ENCODE data around the gene ELFN2. TPM values are rescaled to one million over a fixed set of nuclear protein-coding genes. Genes with fewer than 3 reads are reported as not detected.

Gene ELFN2
- polyA plus RNA-seq, 2 of the 4 experiments (the other 2 are of a cell fraction): 0.94 to 8.1 TPM

GRCh38 chr22:37455896-37456295 is 28.6 kb upstream of the ELFN2 start:
- ChIA-PET POLR2A (no interaction called here), CTCF (interaction anchor here (0.8 to 7.2 kb wide), 22 partner anchors 8 to 195 kb away, joined by 3 to 134 read pairs (median 6); partner anchors contain the start of gene MFNG)
- Histone ChIP-seq H3K27ac (peak overlapping the region; percentile 91 to 99), H3K9me3 (peaks cover 9% of the 10 kb centered on the region), H3K4me1 (peaks cover 33% of the 10 kb centered on the region), H3K4me2 (peak overlapping the region; percentile 96), H3K4me3 (no peak overlapping the region)
- WGBS (ENCODE audit: missing lambda C conversion rate): 67% methylated on average over 13 of the region's 14 CpGs
- DNase-seq (ENCODE audit: low read depth in 1 of 2, low spot score in 1 of 2) (no peak), FAIRE-seq (no peak), ATAC-seq (peak; percentile 18 to 25; a peak in 3 of 6 replicates)
- TF ChIP-seq ZC3H11A (IDR thresholded peaks at IDR 0.05): no peak
- no peak for TF ChIP-seq RARB (CRISPR knock-in tag; IDR thresholded peaks at IDR 0.05)
- no peak for TF ChIP-seq ZNF302 (CRISPR knock-in tag; IDR thresholded peaks at IDR 0.05)
- TF ChIP-seq CEBPB (IDR thresholded peaks at IDR 0.05): no peak
- no peak for TF ChIP-seq EP300 (IDR thresholded peaks at IDR 0.05)
- no peak for TF ChIP-seq HEYL (CRISPR knock-in tag; IDR thresholded peaks at IDR 0.05)
- no peak for TF ChIP-seq NPAS2 (CRISPR knock-in tag; IDR thresholded peaks at IDR 0.05; ENCODE audit: borderline replicate concordance)
- TF ChIP-seq JUN (IDR thresholded peaks at IDR 0.05): no peak
- no peak for TF ChIP-seq KDM1A (IDR thresholded peaks at IDR 0.05; ENCODE audit: low read depth)
- TF ChIP-seq FOXS1 (CRISPR knock-in tag; IDR thresholded peaks at IDR 0.05): no peak
- no peak for TF ChIP-seq GATA3 (IDR thresholded peaks at IDR 0.05; ENCODE audit: borderline replicate concordance)

GRCh38 chr22:37454857-37455686 is 27.8 kb upstream of the ELFN2 start:
- Histone ChIP-seq H3K4me2 (peak overlapping the region; percentile 96), H3K9me3 (peaks cover 9% of the 10 kb centered on the region), H3K27ac (peak overlapping the region; percentile 91 to 99), H3K4me1 (peaks cover 33% of the 10 kb centered on the region), H3K4me3 (peak overlapping the region; percentile 31; the same call in 2 of the 3 replicates)
- DNase-seq (ENCODE audit: low read depth in 1 of 2, low spot score in 1 of 2) (peak; percentile 55 to 83), ATAC-seq (peak; percentile 70 to 79), FAIRE-seq (no peak)
- POLR2A ChIA-PET: no interaction called here
- WGBS (ENCODE audit: missing lambda C conversion rate): 6% methylated on average over 20 of the region's 21 CpGs
- peak; percentile 97 for TF ChIP-seq KDM1A (IDR thresholded peaks at IDR 0.05; ENCODE audit: low read depth)
- TF ChIP-seq NFE2L2 (conservative IDR thresholded peaks at IDR 0.05; ENCODE audit: low read length): peak; percentile 34
- TF ChIP-seq RCOR1 (IDR thresholded peaks at IDR 0.05; ENCODE audit: low read depth, low read length): 0 out of 2 replicates have a peak, but pooled peaks have one; percentile 39
- 0 out of 5 replicates have a peak, but pooled peaks of 1 of the 2 experiments have one; percentile 17 for TF ChIP-seq RAD21 (conservative IDR thresholded peaks at IDR 0.05 in 1 of 2, IDR thresholded peaks at IDR 0.05 in 1 of 2)
- no peak for TF ChIP-seq HOXA7 (CRISPR knock-in tag; IDR thresholded peaks at IDR 0.05)
- no peak for TF ChIP-seq KDM5A (IDR thresholded peaks at IDR 0.05)
- peak; percentile 86 for TF ChIP-seq MAX (IDR thresholded peaks at IDR 0.05)
- peak; percentile 42; the same call in 1 of the 2 replicates for TF ChIP-seq GATA3 (IDR thresholded peaks at IDR 0.05; ENCODE audit: borderline replicate concordance)
- TF ChIP-seq JUN (IDR thresholded peaks at IDR 0.05): 0 out of 5 replicates have a peak, but pooled peaks of 1 of the 2 experiments have one; percentile 19
- TF ChIP-seq HES2 (IDR thresholded peaks at IDR 0.05): no peak
- TF ChIP-seq MAFK (IDR thresholded peaks at IDR 0.05; ENCODE audit: partially characterized antibody): peak; percentile 78
- TF ChIP-seq CHD4 (IDR thresholded peaks at IDR 0.05; ENCODE audit: borderline replicate concordance): peak; percentile 83
- TF ChIP-seq SMC3 (IDR thresholded peaks at IDR 0.05): 0 out of 3 replicates have a peak, but pooled peaks have one; percentile 13
- TF ChIP-seq JUNB (IDR thresholded peaks at IDR 0.05): peak; percentile 56; the same call in 1 of the 2 replicates
- peak; percentile 79; the same call in 1 of the 2 replicates for TF ChIP-seq HDAC2 (IDR thresholded peaks at IDR 0.05)
- peak; percentile 50; the same call in 1 of the 2 replicates for TF ChIP-seq FOSL2 (IDR thresholded peaks at IDR 0.05)
- peak; percentile 82 for TF ChIP-seq FOSL2 (CRISPR knock-in tag; IDR thresholded peaks at IDR 0.05)
- TF ChIP-seq EHF (CRISPR knock-in tag; IDR thresholded peaks at IDR 0.05): no peak
- TF ChIP-seq RFX5 (IDR thresholded peaks at IDR 0.05): no peak
- TF ChIP-seq E2F6 (IDR thresholded peaks at IDR 0.05; ENCODE audit: borderline replicate concordance, low read depth): peak; percentile 68
- TF ChIP-seq EP300 (IDR thresholded peaks at IDR 0.05): peak in 1 of 2 experiments; percentile 19; a peak in 2 of 5 replicates
- CTCF ChIA-PET: interaction anchor here (0.8 to 7.2 kb wide), 17 partner anchors 9 to 289 kb away, joined by 3 to 134 read pairs (median 6); no protein-coding TSS in a partner anchor

All from A549 (cell line).